HG02759 (cell line): ENCODE measurements around the gene PZP.

Source experiments
- ATAC-seq: cut with Tn5 transposase; IDR thresholded peaks from one replicate; pipeline ENCODE4 v1.9.1; 2021; ENCODE audit warnings: mild to moderate bottlenecking, moderate library complexity; ENCODE audit not compliant: unreplicated experiment

The PZP gene

GRCh38 chr12:9106610-9107541 is 101.3 kb downstream of the PZP start:
- ATAC-seq: no peak

GRCh38 chr12:9106067-9106466 is 102.1 kb downstream of the PZP start:
- no peak for ATAC-seq

GRCh38 chr12:9104767-9105423 is 103.3 kb downstream of the PZP start:
- no peak for ATAC-seq

- ATAC-seq: no peak
Observed at GRCh38 chr12:9104087-9104486, 104.1 kb downstream of the PZP start.

GRCh38 chr12:9103050-9103849 is 104.9 kb downstream of the PZP start:
- ATAC-seq: no peak

- ATAC-seq: no peak
Observed at GRCh38 chr12:9101018-9101687, 107.0 kb downstream of the PZP start.

GRCh38 chr12:9099552-9100190 is 108.5 kb downstream of the PZP start:
- no peak for ATAC-seq
